Fibroblast of upper back skin (primary cell): ENCODE results near the gene NPVF.

Experiments
- DNase-seq: peaks from one replicate; pipeline ENCODE4 v3.0.0-alpha.2; 2013

The NPVF gene

DNA sequence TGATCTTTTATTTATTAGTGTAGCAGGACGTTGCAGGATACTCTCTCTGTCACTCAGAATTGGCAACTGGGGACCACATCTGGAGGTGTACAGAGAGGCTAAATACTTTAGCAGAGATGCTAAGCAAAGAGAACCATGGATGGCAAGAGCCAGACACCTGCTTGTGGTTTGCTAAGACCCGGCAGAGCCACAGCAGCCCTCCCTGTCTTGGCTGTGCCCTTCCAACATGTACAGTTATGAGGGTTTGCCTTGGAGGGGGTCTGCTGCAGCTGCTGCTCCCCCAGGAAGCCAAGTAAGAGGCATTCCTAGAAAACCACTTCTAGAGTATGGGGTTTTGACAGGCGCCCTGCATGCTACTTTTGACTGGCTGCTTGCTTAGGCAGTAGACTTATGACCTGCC lies 5.1 kb downstream of the NPVF start:
- no peak for DNase-seq

DNA sequence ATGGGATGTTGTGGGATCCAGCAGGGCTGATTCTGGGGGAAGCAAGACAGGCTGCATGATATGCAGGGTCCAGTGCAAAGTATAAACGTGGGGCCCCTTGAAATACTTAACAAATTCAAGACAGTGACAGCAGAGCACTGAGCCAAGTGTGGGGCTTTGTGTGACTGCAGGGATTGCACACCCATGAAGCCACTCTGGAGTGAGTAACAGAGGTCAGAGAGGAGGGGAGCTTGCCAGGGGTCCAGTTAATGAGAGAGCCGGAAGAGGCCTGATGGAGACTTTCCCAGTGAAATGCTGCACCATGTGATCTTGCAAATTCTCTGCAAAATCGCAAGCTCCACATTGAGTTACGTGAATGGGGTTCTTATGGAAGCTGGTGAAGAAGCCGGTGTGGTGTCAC lies 5.6 kb downstream of the NPVF start:
- DNase-seq, result no peak

DNA sequence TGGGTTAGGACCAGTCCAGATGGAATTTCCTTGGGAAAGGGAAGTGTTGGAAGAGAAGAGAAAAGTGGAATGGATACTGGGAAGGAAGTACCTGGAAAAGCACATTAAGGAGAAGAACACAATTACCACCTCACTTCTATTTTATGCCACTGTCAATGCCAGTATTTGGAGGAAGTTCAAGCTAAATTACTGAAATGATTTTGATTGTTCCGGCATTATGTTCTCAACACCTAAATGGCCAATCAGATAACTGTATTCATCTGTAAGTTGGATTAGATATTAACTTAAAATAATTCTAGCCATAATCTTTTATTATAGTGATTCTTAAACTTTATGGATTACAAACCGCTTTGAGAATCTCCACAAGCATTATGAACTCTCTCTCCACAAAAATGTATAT lies 7.3 kb downstream of the NPVF start:
- no peak for DNase-seq

DNA sequence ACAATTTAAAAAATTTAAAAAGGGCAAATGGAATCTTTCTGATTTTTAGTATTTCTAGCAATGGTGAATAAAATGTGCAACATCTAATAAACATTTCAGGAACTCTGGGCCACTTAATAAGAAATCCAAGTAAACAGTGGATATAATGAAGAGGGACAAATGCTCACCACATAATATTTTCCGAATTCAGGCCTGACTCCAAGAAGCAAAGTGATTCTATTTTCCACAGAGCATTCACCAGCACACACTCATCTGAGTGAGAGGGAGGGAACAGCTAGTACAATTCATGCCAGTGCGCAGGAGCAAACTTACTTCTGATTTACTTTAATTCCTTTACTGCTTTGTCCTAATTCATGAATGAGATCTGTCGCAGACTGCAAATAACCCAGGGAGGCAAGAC lies 10.1 kb downstream of the NPVF start:
- DNase-seq, result no peak

DNA sequence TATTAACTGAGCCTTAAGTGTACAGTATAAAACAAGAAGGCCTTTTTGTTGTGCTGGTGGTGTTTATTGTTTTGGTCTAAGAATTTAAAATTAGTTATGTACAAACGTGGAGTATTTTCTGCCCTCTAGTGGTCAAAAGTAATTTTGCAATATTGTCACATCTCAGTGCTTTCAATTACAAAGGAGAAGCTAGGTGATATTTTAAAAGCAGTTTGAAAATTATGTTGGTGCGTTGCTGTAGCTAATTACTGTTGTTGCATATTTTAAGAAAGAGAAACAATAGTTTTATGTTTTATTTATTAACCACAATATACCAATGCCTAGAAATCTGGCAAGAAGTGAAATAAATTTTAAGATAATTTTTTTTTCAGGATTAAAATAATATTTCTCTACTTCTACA lies 11.4 kb downstream of the NPVF start:
- peak; percentile 28 for DNase-seq

DNA sequence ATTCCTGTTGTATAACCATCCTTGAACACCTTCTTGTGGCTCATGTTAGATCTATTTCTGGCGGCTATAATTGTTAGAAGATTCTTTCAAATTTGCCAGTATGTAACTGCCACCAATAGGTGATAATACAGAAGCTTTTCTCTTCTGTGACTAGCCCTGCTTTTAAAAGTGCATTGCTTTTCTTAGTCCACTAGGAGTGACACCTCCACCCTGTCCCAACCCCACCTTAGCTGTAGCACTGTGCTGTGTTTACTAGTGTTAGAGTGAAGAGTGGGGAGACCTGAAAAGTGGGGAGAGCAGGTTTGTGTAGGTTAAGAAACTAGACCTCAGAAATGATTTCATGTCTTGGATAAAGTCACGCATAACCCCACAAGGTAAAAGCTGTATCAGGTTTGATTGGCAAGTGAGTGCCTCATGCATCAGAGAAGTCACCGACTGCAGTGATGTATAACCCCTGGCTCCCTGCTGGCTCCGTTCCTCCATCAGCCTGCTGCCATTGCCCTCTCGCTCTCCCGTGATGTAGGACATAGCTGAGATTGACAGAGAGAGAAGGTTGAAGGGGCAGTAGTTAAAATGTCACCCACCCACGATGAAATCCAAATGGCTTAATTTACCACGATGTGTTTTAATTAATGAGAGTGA lies 12.5 kb downstream of the NPVF start:
- DNase-seq, result no peak

DNA sequence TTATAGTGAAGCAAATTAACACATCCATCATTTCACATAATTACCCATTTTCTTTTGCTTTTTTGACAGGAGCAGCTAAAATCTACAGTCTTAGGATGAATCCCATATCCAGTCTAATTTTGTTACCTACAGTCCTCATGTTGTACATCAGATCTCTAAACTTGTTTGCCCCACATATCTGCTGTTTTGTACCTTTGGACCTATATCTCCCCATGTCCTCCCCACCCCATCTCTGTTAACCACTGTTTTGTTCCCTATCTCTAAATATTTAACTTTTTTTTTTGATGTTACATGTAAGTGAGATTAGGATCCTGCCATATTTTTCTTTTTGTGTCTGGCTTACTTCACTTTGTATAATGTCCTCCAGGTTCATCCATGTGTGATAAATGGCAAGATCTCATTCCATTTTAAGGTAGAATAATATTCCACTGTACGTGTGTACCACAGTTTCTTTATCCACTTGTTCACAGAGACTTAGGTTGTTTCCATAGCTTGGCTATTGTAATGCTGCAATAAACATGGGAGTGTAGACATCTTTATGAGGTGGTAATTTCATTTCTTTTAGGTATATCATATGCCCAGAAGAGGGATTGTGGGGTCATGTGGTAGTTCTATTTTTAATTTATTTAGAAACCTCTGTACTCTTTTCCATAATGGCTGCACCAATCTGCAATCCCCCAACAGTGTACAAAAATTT lies 19.6 kb downstream of the NPVF start:
- no peak for DNase-seq

DNA sequence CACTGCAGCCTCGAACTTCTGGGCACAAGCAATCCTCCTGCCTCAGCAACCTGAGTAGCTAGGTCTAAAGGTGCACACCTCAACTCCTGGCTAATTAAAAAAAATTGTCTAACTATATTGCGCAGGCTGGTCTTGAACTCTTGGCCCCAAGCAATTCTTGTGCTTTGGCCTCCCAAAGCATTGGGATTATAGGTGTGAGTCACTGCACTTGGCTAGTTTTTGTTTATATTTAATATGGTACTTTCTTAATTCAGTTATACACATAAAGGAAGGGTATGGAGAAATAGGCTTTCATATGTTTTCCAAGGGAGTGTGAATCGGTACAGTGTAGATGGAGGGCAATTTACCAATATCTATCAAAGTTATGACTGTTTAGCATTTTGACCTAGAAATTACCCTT lies 20.4 kb downstream of the NPVF start:
- no peak for DNase-seq

DNA sequence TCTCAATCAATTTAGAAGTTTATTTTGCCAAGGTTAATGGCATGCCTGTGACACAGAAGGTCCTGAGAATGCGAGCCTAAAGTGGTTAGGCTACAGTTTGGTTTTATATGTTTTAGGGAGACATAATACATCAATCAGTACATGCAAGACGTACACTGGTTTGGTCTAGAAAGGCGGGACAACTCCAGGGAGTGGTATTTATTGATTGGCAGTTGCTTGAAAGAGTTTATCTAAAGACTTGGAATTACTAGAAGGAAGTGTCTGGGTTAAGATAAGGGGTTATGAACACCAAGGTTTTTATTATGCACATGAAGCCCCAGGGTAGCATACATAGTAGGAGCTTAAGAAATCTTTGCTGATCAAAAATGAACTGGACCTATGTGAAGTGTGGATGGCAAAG lies 21.5 kb downstream of the NPVF start:
- no peak for DNase-seq

DNA sequence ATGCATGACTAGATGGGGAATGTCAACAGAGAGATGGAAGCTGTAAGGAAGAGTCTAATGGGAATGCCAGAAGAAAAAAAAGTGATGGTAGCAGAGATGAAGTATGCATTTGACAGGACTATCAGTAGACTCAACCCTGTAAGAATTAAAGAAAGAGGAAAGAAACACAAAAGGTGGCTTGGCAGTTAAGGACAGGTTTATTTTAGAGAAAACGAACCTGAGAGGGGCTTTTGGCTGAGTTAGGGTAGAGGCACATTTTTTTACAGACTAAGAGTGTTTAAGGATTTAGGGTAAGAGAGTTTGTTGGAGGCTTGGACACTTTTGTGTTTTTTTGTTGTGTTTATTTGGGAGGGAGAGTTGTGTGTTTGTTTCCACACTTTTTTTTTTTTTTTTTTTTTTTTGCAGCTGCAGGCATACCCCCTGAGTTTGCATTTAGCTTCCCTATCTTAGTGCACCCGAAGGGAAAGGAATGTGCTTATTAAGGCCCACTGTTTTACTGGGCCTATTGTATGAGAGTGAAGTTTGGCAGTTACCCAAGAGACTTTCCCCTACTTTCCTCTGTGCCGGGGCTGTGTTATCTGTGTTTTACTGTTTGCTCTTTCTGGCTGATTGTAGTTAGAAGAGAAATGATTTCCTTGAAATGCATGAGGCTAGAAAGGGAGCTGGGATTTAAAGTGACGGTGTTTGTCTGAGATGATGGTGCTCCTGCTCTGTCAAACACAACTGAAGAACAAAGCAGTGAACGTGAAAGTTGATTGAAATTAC lies 32.0 kb downstream of the NPVF start:
- no peak for DNase-seq

DNA sequence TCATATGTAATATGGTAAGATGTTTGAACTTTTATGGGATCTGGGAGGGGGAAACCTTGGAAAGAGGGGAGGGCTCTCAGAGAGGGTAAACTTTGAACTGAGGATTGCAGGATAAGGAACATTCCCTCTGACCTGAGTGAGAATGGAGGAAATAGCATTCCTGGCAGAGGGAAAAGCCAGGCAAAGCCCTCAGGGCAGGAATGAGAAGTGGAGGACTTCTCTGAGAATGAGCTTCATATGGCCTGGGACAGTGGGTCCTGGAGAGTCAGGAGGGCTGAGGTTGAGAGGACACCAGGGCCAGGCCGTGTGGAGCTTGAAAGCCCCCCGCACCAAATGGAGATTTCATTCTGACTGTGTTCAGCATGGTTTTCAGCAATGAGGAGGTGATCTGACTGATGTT lies 34.2 kb downstream of the NPVF start:
- DNase-seq, result no peak

DNA sequence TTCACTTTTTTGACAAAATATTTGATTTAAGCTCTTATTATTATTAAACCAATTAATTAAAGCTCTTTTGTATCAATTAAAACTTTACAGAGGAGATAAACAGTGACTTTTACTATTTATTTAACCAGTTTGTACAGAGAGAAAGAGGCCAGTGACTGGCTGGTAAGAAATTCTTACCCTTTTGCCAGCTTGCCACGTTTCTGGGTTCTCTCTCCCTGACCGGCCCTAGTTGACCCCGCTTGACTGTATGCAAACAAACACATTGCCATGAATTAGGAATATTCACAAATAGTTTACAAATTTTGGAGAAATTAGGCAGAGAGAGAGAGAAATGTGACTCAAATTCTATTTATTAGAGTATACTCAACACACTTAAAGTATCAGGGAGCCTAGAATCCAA lies 36.2 kb downstream of the NPVF start:
- DNase-seq, result no peak

DNA sequence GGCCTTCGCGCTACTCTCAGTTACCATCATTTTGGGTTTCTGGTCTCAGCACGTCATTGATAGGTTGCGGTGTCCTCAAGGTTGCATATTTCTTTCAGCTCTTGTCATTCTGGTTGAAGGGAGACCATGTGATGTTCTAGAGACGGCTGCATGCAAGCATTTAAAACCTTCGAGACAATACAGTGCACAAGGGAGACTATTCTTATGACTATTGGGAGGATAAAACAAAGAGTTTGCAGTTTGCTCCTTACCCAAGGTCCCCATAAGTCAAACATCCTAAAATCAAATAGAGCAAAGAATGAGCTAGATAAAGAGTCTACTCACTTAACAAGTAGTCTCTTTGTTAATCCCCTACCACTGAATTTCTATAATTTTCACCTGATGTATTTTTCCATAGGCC lies 39.1 kb downstream of the NPVF start:
- DNase-seq, result no peak

DNA sequence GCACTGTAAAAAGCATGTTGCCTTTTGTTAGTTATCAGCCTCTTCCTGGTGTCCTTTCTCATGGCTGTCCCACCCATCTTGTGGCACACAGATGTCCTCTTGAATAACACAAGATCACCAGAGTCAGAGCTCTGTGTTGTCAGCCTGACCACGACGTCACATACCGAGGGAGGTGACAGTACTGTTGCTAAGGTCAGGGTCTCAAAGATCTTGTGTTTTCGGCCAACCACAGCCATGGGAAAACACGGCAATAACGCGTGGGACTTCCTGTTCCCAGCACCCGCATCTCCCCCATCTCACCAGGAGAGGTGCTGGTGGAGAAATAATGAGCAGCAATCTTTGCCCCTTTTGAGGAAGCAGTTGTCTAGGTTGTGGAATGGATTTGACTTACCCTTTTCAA lies 40.4 kb downstream of the NPVF start:
- DNase-seq, result no peak

DNA sequence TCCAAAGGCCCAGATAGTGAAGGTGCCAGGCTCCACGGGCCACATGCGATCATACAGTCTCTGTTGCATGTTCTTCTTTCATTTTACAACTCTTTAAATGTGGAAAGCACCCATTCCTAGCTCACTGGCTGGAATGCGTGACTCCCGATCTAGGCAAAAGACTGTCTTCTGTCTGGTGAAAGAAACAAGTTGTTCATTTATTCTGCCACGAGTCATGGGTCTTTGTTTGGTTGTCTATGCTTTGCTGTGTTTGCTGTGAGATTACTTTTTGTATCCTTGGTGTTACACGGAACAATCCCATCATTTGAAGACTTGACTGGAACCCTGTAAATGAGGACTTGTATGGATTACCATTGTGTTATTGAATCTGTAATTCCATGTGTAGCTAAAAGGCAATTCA lies 41.9 kb downstream of the NPVF start:
- no peak for DNase-seq

DNA sequence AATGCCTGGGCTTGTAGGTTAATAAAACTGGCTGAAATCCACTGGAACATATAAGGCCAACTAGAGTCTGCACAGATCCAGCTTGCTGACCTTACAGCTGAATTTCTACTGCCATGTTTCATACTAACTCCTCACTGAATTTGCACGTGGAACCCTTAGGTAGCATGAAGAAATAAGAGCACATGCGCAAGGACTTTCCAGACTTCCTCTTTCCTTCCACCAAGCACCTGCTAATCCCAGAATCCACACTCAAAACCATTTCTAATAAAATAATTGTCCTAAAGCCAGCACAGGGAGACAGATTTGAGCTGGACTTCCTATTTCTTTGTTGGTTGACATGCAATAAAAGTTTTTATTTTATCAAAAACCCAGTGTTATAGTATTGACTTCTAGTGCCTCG lies 46.8 kb downstream of the NPVF start:
- DNase-seq, result no peak

DNA sequence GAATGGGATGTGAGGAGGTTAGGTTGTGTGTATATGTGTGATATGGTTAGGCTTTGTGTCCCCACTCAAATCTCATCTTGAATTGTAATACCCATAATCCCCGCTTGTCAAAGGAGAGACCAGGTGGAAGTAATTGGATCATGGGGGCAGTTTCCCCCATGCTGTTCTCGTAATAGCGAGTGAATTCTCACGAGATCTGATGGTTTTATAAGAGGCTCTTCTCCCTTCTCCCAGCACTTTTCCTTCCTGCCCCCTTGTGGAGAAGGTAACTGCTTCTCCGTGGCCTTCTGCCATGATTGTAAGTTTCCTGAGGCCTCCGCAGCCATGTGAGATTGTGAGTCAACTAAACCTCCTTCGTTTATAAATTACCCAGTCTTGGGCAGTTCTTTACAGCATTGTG lies 47.3 kb downstream of the NPVF start:
- DNase-seq, result peak; percentile 2

DNA sequence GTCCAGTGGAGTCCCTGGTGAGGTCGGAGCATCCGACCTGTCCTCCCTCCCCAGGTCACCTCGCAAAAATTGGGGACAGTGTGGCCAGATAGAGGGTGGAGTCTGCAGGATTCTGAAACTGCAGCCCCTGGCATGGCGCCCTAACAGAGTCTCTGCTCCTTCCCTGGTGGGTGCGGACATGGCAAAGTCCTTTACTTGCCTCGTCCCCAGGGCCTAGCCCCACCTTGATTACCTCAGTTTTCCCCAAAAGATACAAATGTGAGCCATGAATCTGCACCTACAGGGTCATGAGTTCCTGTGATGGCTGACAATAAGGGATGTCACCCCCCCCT lies 47.7 kb downstream of the NPVF start:
- no peak for DNase-seq

DNA sequence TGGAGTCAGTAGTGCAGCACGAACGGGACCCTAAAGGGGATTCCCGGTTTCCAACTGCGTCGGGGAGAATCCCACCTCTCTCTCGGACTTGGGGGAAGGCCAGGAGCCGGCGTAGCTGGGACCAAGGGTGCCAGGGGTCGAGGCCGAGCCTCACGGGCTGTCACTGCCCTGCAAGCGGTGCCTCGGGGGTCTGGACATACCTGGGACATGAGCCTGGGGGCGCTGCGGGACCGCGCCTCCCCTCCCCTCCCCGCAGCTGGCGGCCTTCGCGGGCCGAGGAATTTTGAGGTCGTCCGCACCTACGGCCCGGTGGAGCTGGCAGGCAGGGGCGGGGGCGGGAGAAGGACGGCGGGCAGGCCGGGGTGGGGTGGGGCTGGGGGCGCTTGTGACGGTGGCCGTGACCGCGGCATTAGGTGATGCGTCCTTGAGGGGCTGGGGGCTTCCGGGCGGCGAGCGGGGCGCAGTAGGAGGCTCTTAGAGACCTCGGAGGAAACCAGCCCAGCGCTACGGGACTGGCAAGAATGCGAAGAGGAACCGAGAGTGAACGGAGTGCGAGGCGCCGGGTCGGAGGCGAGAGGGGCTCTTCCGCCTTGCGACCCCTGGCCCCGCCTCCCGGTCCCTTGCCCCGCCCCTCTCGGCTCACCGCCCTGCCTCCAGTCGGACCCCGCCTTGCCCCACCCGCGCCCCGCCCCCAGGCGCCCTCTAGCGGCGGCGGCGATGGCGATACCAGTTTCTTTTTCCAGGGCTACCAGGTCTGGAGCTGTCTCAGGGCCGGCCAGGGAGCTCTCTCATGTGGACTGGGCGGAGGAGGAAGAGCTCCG lies 48.3 kb downstream of the NPVF start:
- peak; percentile 80 for DNase-seq

DNA sequence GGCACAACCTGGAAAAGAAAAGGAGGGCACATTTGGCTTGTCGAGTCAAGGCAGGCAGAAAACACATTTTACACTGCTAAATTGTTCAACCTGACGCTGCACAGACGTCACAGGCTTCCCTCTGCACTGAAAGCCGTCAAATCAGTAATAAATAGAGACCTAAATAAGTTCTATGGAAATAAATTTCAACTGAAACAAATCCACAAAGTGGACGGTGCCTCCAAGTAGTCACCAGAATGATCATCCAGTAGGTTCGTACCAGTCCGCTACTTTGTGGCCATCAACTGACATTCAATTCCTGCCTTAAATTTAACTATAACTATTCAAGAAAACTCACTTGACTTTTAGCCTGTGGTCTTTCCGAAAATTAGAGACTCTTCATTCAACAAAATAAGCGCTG lies 49.0 kb downstream of the NPVF start:
- no peak for DNase-seq
